GM21526 (cell line): ENCODE data around the gene ZNF813.
"Not testable (repeated sequence)": the region's sequence is repeated elsewhere in the genome, so short reads cannot be mapped to it uniquely, and the experiment has no call there.

Experiments used
- ATAC-seq: cut with Tn5 transposase; IDR thresholded peaks from one replicate; pipeline ENCODE4 v1.9.1; 2021; ENCODE audit warnings: moderate library complexity; ENCODE audit not compliant: unreplicated experiment, low FRiP score

The ZNF813 gene

DNA sequence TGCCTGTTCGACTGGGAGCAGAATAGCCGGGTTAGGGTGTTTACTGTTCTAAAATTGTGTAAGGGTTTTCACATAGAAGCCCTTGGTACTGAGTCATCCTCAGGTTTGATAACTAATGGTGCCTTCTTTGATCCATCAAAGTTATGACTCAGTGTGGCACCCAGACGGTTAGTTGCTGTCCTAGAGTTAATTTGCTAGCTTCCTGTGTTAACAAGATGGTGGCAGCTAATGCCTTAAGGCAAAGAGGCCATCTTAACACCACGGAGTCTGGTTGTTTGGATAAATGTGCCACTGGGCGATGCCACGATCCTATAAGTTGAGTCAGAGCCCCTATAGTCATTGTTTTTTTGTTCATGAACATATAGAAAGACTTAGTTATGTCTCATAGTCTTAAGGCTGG is 7.9 kb downstream of the ZNF813 start:
- ATAC-seq = not testable (repeated sequence)

DNA sequence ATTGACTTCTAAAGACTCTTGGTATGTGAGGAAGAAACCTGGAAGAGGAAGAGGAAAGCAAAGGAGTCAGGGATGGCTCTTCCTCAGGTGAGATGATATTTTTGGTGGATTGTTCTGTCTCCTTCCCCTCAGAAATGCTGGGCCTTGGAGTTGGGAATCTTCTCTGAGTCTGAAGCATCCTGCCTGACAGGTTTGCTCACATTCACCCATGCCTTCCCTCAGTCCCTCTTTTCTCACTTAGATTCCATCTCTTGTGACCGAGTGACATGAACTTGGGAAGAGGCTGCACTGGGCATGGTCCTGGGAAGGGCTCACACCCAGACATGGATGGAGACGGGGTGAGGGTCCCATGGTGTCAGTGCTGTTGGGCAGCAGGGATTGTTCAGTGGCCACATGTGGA is 16.2 kb downstream of the ZNF813 start:
- ATAC-seq = not testable (repeated sequence)

DNA sequence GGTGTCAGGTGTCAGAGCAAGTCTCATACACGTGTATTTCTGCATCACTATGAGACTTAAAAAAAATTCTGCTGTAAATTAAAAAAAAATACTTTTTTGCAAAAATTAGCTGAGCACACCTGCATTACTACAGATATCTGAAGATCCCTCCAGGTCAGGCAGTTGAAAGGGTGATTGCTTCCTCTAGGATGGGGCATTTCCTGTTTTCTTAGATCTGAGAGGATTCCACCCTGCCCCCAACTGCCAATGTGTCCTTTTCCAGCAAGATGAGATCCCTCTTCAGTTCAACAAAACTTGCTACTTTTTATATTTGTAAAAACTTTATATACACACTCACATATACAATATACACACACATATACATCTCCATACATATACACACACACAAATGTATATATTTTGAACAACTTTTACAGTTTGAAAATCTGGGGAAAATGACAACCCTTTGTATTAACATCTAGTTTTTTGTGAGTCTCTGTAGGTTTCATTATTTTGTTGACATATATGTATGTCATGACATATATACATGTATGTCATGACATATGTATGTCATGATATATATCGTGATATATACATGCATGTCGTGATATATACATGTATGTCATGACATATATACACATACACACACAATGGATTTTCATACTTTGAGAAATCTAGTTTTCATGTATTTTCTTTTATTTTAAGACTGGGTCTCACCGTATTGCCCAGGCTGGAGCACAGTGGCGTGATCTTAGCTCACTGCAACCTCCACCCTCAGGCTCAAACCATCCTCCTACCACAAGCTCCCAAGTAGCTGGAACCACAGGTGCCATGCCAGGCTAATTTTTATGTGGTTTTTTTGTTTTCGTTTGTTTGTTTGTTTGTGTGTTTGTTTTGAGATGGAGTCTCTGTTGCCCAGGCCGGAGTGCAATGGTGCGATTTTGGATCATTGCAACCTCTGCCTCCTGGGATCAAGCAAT is 17.8 kb downstream of the ZNF813 start:
- ATAC-seq = no peak

DNA sequence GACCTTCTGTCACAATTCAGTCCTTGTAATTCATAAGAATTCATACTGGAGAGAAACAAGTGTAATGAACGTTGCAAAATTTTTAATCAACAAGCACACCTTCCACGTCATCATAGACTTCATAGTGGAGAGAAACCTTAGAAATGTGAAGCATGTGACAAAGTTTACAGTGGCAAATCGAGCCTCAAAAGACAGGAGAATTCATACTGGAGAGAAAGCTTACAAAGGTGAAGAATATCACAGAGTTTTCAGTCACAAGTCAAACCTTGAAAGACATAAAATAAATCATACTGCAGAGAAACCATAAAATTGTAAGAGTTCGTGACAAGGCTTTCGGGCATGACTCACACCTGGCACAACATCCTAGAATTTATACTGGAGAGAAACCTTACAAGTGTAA is 24.6 kb downstream of the ZNF813 start:
- no peak for ATAC-seq

DNA sequence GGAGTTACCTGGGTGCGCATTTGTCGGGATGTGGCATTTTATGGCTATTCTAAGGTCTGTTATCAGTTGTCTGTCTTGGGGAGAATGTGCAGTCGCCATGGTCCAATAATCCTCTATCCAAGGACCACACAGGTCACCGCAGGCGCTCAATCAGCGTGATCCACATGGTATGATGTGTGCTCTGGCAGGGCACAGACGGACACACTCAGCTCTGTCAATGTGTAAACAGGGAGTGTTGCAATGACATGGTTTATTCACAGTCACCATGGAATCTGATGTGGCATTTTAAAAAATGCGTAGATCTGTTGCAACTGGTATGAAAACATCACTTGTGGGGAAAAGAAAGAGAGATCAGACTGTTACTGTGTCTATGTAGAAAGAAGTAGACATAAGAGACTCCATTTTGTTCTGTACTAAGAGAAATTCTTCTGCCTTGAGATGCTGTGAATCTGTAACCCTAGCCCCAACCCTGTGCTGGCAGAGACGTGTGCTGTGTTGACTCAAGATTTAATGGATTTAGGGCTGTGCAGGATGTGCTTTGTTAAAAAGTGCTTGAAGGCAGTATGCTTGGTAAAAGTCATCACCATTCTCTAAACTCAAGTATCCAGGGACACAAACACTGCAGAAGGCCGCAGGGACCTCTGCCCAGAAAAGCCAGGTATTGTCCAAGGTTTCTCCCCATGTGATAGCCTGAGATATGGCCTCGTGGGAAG is 29.9 kb downstream of the ZNF813 start:
- ATAC-seq = not testable (repeated sequence)

DNA sequence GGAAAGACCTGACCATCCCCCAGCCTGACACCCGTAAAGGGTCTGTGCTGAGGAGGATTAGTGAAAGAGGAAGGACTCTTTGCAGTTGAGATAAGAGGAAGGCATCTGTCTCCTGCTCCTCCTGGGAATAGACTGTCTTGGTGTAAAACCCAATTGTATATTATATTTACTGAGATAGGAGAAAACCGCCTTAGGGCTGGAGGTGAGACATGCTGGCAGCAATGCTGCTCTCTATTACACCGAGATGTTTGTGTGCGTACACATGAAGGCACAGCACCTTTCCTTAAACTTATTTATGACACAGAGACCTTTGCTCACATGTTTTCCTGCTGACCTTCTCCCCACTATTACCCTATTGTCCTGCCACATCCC is 30.5 kb downstream of the ZNF813 start:
- ATAC-seq = not testable (repeated sequence)

DNA sequence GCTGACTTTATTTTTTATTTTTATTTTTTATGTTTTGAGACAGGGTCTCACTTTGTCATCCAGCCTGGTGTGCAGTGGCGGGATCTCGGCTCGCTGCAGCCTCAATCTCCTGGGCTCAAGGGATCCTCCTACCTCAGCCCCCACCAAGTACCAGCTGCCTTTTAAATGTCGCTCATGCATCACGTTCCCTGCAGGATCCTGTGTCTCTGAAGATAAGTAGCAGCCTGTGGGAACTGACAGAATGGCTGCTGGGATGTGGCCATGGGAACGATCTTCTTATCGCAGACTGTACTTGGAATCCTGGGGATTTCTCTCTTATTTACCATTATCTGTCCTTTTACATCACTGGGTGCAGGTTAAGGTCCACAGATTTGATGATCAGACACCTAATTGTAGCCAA is 35.6 kb downstream of the ZNF813 start:
- ATAC-seq = not testable (repeated sequence)

DNA sequence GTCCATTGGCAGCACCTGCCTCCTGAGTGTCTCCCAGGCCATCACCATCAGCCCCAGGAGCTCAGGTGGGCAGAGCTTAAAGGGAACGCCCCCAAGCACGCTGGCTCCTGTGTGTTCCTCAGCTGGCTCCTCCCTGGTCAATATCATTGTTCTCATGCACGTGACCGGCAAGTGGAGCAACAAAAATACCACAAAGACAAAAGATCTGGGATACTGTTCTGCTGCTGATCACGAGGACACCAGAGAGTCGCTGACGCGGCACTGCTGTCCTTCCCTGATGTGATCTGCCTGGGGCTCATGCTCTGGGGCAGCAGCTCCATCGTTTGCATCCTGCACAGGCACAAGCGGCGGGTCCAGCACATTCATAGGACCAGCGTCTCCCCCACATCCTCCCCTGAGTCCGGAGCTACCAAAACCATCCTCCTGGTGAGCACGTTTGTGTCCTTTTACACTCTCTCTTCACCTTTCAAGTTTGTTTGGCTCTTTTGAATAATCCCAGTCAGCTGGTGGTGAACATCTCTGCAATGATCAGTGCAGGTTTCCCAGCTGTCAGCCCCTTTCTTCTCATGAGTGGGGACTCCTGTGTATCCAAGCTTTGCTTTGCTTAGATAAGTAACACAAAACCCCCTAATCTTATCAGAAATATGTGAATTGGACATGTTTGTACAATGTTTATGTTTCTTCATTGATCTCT is 36.3 kb downstream of the ZNF813 start:
- not testable (repeated sequence) for ATAC-seq

DNA sequence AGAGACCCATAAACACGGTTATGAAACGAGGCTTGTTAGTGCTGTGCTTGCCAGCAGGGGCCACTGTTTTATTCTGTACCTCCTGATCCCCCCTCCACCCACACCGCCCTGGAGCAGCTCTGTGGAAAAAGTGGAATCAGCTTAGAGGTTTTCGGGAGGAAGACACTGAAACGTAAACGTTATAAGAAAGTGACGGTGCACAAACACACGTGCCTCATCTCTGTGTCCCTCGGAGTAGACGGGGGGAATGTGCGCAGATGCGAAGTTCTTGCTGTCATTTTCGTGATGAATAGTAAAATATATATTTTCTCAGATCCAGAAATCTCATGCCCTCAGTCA is 36.8 kb downstream of the ZNF813 start:
- not testable (repeated sequence) for ATAC-seq

DNA sequence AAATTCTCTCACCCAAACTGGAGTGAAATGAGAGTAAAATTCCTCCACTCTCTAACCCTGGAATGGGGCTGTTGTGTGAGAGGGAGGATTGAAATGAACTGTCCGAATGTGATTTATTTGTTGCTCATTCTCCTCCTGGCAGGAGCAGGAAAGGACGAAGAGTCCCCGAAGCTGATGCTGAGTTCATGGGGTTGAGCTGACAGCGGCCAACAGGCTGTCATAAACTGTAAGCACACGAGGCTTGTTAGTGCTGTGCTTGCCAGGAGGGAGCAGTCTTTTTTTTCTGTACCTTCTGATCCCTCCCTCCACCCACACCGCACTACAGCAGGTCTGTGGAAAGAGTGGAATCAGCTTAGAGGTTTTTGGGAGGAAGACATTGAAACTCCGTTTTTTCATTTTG is 37.4 kb downstream of the ZNF813 start:
- ATAC-seq = no peak

DNA sequence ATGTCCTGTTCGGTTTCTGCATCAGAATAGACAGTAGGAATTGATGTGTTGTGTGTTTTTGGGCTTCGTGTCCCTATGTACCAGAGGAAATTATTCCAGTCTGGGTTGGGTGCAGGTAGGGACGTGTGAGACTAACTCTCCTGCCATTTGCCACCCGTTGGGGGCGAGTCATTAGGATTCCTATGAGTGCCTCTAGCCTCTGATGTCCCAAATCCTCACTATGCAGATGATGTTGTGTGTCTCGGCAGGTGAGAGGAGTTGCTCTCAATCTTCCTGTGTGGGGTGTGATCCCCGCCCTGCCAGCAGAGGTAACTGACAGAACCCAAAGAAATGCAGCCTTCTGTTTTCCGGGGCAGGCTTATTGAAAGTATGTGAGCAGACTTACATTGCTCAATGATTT is 39.2 kb downstream of the ZNF813 start:
- no peak for ATAC-seq

DNA sequence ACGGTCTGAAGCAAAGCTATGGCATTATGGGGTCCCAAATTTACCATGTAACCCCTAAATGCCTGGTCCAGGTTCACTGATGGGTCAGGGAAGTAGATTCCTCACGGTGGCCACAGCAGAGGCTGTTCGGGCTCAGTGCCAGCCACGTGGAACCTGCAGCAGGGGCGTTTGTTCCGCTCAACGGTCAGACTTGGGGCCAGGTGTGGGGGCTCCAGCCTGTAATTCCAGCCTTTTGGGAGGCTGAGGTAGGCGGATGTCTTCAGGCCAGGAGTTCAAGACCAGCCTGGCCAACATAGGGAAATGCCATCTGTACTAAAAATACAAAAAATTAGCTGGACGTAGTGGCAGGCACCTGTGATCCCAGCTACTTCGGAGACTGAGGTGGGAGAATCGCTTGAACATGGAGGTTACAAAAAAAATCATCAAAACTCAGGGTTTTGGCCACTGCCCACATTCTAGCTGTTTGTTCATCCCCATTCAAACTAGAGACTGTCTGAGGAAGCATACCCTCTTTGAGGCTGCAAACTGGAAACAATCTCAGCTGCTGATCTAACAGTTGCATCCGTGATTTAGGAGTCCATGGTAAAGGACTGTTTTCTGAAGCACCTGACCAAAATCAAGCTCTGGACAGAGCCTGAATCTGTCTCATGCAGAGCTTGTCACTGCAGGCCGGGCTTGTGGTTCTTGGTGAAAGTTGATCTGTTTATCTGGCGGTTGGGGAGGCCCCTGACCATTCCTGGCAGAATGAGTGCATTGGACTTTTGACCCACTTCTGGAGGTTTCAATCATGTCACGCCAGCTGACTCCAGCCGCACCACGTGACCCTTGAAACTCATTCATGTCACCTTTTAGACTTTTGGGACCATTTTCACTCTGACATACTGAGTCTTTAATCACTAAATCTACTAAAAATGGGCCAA is 40.2 kb downstream of the ZNF813 start:
- ATAC-seq = no peak

DNA sequence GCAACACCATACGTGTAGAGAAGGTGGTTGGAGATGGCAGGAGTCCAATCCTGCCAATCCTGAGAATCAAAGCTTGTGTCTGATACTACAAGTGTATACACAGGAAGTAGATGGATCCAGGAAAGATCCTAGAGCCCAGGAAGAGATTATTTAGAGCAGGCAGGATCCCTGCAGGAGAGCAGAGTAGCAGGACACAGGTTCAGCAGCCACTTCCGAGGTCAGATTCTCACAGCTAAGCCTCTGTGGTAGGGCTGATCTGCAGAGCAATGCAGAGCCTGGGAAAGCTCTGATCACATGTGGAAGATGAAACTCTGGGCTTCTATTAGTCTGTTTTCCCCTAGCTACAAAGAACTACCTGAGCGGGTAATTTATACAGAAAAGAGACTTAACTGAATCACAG is 41.9 kb downstream of the ZNF813 start:
- no peak for ATAC-seq

DNA sequence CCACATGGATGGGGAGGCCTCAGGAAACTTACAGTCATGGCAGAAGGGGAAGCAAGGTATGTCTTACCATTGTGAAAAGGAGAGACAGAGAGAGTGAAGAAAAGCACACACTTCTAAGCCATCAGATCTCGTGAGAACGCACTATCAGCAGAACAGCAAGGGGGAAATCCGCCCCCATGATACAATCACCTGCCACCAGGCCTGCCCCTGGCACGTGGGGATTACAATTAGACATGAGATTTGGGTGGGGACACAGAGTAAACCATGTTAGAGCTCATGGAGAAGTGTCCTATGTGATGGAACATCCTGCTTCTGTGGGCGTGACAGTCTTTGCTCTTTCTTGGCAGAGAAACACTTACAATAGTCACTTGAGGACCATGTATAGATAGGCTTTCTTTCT is 42.3 kb downstream of the ZNF813 start:
- ATAC-seq = no peak

DNA sequence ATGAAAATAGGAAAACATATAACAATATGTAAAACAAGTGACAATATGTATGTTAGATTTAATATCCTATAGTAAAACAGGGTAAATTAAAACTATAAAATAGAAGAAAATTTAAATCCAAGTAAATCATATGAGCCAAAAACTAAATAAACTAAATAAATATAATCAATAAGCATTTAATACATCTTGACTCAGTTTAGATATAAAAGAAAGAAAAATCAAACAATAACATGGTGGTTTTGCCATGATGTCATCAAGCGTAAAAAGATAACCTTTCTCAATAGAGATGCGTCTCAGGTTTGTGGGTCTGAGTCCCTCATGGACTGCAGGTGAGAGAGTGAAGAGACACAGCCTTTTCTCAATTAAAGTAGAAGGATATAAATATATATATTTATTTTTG is 43.8 kb downstream of the ZNF813 start:
- no peak for ATAC-seq

DNA sequence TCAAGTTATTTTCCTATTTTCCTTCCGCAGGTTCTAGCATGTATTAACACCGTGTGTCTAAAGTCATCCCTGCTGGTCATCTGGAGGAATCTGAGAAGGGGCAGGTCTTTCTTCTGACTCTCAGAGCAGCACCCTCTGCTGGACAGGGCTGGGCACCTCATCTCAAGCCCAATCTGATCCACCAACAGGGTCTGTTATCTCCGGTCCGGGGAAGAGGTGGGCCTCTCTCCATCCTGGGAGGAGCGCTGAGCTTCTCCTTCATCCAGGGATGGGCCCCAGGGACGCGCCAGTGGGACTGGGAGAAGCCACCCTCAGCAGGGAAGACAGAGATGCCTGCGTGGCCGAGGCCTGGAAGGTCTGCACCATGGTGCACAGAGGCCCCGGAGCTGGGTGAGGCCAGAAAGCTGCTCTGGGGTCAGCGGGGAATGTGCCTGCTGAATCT is 44.4 kb downstream of the ZNF813 start:
- ATAC-seq = no peak

DNA sequence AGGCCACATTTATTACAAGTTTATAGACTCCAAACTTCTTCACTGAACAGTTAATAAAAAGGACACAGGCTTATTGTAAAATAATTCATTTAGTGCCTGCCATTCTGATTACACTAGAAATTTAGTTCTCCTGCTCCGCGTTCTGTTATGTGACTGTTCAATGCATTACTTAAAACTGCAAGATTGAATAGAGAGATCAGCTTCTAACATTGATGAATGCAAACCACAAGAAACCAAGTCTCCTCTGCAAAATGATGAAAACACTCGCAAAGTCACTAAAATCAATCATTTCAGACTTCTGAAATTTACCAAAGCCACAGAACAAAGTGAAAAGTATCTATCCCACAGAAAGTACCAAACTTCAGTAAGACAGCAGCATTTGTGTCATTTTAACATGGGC is 47.5 kb downstream of the ZNF813 start:
- ATAC-seq = not testable (repeated sequence)

DNA sequence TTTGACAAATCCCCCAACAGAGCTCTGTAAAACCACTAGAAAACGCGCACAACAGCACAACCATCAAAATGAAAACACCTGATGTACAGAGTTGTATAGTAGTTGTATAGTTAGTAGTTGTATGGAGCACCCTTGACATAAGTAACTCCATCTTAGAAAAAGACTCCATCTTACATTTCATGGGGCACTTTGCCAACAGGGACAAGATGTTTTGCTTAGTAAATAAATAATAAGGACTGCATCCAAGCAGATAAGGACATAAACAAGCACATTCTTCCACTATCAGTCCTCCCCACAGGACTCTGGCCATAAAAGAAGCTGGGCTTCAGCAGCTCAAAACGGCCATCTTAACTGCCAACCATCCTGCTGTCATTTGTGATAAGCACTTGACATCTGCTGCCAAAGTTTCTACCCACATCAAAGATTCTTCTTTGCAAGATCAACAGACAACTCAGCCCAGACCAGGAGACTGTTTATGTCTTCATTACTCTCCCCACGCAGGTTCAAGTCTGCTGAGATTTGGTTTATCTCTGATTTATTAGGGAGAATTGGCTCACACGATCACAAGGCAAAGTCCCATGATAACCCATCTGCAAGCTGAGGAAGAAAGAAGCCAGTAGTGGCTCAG is 49.7 kb downstream of the ZNF813 start:
- no peak for ATAC-seq

DNA sequence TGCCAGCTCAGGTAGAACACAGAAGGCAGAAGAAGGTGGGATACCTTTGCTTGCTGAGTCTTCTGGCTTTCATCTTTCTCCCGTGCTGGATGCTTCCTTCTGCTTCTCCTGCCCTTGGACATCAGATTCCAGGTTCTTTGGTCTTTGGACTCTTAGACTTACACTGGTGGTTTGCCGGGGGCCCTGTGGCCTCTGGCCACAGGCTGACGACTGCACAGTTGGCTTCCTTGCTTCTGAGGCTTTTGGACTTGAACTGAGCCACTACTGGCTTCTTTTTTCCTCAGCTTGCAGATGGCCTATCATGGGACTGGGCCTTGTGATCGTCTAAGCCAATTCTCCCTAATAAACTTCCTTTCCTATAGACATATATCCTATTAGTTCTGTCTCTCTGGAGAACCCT is 50.6 kb downstream of the ZNF813 start:
- no peak for ATAC-seq

DNA sequence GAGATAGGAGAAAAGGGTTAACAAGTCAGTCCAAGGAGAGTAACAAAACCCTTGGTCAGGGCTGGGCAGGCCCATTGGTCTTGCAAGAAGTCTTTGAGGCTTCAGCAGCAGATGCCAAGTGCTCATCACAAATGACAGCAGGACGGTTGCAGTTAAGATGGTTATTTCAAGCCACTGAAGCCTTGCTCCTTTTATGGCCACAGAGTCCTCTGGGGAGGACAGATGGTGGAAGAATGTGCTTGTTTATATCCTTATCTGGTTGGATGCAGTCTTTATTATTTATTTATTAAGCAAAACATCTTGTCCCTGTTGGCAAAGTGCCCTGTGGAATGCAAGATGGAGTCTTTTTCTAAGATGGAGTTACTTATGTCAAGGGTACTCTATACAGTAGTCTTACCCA is 51.2 kb downstream of the ZNF813 start:
- no peak for ATAC-seq
